SK-MEL-5 (cell line): ENCODE results near the gene FGF11. TPM values are rescaled to one million over a fixed set of nuclear protein-coding genes. Genes with fewer than 3 reads are reported as not detected.
A peak's percentile ranks its signal among the peaks of the same experiment; 100 is the strongest.
"Not testable (repeated sequence)": the region's sequence is repeated elsewhere in the genome, so short reads cannot be mapped to it uniquely, and the experiment has no call there.

ENCODE experiments used
- DNase-seq: peaks from one replicate; pipeline ENCODE4 v3.0.0-alpha.2; 2016; ENCODE audit warnings: low read depth, low spot score
- in situ Hi-C: cut with HindIII; loops from 2 replicates; pipeline ENCODE4 v1.10.0; 2016; ENCODE audit warnings: low sequenced_read_pairs, high pct_unique_total_duplicates, low pct_unique_long_range_greater_than_20kb
- total RNA-seq: library from RNA; depleted of rRNA; stranded (reverse); fragments of >200 nt; shearing (Covaris generic); gene quantifications from 2 replicates; pipeline ENCODE4 v1.2.3, GENCODE V29; 2014

The FGF11 gene
- total RNA-seq, 1 experiment from 2014 or later, result 0.45 TPM

DNA sequence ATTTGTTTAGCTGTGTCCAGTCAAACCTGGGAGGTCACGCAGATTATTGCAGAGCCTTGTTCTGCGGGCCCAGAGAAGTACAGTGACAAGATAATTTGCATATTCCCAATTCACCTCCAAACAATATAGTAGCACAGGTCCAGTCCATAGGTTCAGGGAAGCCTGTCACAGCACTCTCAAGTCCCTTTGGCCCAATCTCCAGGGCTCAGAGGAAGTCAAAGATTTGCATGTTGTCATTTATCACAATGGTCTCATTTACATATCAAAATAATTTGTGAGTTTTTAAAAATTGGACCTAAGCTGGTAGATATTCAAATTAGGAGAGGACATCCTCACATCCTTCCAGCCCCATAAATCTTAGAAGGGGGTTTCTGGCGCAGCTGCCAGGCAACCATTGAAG, 28.2 kb downstream of the FGF11 start:
- no peak for DNase-seq
- in situ Hi-C loops, result no loop called here

DNA sequence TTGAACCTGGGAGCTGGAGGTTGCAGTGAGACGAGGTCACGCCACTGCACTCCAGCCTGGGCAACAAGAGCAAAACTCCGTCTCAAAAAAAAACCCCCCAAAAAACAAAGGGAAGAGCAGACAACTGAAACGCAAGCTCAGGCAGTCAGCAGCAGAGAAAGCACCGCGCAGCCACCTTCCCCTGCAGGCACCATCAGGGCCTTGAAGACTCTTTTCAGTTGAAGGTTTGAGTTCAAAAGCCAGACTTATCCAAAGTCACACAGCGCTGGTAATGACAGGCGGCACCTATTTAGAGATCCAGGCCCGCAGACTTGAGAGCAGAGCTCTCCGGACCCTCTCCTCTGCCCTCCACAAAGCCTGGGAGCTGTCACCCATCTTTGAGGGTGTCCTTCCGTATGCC, 29.0 kb downstream of the FGF11 start:
- in situ Hi-C loops, result no loop called here
- DNase-seq, result no peak

- no peak for DNase-seq
- in situ Hi-C loops, result no loop called here
Observed at GRCh38 chr17:7468804-7469389, 29.6 kb downstream of the FGF11 start.

DNA sequence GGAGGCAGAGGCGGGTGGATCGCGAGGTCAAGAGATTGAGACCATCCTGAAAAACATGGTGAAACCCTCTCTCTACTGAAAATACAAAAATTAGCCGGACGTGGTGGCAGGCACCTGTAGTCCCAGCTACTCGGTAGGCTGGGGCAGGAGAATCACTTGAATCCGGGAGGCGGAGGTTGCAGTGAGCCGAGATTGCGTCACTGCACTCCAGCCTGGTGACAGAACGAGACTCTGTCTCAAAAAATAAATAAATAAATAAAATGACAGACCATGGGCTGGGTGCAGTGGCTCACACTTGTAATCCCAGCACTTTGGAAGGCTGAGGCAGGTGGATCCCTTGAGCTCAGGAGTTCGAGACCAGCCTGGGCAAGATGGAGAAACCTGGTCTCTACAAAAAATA, 30.5 kb downstream of the FGF11 start:
- DNase-seq, in situ Hi-C loops: not testable (repeated sequence)

DNA sequence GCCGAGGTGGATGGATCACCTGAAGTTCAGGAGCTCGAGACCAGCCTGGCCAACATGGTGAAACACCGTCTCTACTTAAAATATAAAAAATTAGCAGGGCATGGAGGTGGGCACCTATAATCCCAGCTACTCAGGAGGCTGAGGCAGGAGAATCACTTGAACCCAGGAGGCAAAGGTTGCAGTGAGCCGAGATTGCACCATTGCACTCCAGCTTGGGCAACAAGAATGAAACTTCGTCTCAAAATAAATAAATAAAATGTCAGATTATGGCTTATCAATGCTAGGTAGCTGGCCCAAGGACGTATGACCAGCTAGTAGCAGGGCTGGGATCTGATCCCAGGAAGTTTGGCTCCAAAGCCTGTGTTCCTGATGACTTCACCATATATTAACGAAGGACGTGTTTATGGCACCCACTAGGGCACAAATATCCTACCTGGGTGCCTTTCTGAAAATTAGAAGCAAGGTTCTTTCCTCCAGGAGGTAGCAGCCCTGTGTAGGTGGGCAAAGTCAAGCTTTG, 31.2 kb downstream of the FGF11 start:
- DNase-seq, in situ Hi-C loops: not testable (repeated sequence)

DNA sequence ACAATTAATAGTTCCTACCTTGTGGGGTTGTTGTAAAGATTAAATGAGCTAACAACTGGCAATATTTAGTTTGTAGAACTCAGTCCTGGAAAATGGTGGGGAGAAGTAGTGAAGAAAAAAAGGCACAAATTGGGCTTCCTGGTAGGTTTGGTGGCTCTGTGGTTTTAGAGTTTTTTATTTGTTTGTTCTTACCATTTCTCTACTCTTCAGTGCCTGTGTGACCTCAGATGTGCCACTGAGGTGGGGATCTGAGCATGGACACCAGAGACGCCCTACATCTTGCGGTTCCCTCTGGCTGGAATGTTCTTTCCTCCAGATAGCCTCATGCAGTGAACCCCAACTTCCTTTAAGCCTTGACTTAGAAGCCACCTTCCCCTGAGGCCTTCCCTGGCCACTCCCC, 32.4 kb downstream of the FGF11 start:
- in situ Hi-C loops, result no loop called here
- DNase-seq, result no peak

GRCh38 chr17:7474767-7475166, 35.5 kb downstream of the FGF11 start:
- in situ Hi-C loops, DNase-seq: not testable (repeated sequence)

DNA sequence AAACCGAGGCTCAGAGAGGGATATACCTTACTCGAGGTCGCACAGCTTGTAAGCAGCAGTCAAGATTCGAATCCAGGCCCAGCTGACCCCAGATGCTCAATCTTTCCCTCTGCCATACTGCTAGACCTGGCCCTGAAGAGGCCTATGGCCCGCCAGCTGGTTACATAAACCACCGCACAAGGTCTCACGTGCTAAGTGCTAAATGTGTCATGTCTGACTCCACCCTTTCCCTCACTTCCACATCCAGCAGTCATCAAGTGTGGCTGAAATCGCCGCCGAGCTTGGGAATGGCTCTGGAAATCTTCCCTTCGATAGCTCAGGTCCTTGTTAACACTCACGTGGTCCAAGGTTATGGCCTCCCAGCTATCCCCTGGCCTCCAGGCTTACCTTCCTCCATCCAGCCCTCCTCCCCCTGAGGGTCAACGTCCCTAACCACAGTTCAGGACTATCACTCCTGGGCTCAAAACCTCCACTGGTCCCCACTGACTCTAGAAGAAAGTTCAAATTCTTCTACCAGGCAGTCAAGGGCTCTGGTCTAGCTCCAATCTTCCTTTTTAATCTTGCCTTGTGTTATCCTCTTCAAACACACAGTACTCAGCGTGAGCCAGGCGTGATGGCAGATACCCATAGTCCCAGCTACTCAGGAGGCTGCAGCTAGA, 36.6 kb downstream of the FGF11 start:
- in situ Hi-C loops, result no loop called here
- no peak for DNase-seq

DNA sequence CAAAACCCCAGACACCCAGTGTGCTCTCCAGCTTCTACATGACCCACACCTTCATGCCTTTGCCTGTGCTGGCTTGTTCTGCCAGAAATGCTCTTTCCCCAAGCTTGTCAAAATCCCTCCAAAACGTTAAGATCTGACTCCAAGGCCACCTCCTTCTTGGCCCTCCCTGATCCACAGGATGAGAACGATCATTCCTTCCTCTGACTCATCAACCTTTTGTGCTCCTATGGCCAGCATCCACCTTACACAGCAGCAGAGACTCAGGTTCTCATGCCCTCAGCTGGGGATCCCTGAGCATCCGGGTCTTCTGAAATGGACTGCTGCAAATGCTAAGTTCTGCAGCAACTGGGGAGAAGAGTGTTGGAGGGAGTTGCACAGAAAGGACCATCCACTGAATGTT, 37.2 kb downstream of the FGF11 start:
- no peak for DNase-seq
- in situ Hi-C loops, result no loop called here

- no peak for DNase-seq
- in situ Hi-C loops, result no loop called here
Observed at GRCh38 chr17:7476951-7477350, 37.6 kb downstream of the FGF11 start.

GRCh38 chr17:7477392-7478275, 38.3 kb downstream of the FGF11 start:
- in situ Hi-C loops, result no loop called here
- no peak for DNase-seq

- peak; percentile 27 for DNase-seq
- in situ Hi-C loops, result no loop called here
Observed at GRCh38 chr17:7478276-7479212, 39.2 kb downstream of the FGF11 start.

GRCh38 chr17:7479213-7480088, 40.1 kb downstream of the FGF11 start, which contains the start of gene ZBTB4:
Gene ZBTB4, minus strand, starts transcription at chr17:7479631. Its CDS starts 12,830 bp downstream, at chr17:7466801.
- peak; percentile 34 for DNase-seq
- in situ Hi-C loops, result no loop called here

- DNase-seq, result no peak
- in situ Hi-C loops, result no loop called here
Observed at GRCh38 chr17:7480089-7480384, 40.7 kb downstream of the FGF11 start.

DNA sequence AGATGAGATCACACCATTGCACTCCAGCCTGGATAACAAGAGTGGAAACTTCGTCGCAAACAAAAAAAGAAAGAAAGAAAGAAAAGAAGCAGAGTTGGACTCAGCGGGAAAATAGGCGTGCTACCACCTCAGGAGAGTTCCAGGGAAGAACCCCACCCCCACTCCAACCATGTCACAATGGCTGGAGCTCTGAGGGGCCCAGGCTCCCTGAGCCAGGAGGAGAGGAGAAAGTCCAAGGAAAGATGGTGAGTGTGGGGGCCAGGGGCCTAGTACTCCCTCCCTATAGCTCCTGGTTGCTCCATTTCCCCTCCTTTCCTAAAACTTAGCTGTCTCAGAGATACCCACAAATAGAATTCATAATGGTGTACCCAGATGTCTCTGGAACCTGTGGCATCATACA, 42.0 kb downstream of the FGF11 start, which contains the start of gene SLC35G6:
SLC35G6 (plus strand) TSS at position 172 of the 400 bp plus-strand sequence; CDS start at position 243, 71 bp downstream.
- DNase-seq, in situ Hi-C loops: not testable (repeated sequence)
